ENCODE results near the gene PIGQ.

DNA sequence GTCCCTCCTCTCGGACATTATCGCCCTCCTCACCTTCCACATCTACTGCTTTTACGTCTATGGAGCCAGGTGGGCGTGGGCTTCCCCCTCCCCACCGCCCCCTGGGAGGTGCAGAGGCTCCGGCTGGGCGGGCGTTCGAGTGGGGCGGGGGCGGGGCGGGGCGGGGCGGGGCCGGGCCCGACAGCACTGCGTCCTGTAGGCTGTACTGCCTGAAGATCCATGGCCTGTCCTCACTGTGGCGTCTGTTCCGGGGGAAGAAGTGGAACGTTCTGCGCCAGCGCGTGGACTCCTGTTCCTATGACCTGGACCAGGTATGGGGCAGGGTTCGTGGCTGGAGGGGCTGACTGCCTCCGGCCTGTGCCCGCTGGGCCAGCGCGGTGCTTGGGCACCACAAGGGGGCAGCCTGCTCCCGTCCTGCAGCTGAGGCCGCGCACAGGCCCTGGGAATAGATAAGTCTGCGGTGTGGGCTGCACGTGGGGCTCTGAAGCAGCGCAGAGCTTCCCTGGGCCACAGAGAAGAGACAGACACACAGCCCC is 9.2 kb downstream of the PIGQ start:
- TF ChIP-seq, protein P1, sequence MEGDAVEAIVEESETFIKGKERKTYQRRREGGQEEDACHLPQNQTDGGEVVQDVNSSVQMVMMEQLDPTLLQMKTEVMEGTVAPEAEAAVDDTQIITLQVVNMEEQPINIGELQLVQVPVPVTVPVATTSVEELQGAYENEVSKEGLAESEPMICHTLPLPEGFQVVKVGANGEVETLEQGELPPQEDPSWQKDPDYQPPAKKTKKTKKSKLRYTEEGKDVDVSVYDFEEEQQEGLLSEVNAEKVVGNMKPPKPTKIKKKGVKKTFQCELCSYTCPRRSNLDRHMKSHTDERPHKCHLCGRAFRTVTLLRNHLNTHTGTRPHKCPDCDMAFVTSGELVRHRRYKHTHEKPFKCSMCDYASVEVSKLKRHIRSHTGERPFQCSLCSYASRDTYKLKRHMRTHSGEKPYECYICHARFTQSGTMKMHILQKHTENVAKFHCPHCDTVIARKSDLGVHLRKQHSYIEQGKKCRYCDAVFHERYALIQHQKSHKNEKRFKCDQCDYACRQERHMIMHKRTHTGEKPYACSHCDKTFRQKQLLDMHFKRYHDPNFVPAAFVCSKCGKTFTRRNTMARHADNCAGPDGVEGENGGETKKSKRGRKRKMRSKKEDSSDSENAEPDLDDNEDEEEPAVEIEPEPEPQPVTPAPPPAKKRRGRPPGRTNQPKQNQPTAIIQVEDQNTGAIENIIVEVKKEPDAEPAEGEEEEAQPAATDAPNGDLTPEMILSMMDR (IDR thresholded peaks at IDR 0.05): peak; percentile 22 to 46 (median 23)
- TF ChIP-seq POLR2A (IDR thresholded peaks at IDR 0.05): no peak
- no peak for TF ChIP-seq EP300 (IDR thresholded peaks at IDR 0.05)

All from ovary (tissue), 3 donors.